ENCODE results near the gene PPP6R2. TPM values are rescaled to one million over a fixed set of nuclear protein-coding genes. Genes with fewer than 3 reads are reported as not detected.

The PPP6R2 gene
- total and polyA plus RNA-seq, 8 donors, result 21.1 to 70.4 (median 25.1) TPM

- DNase-seq (peak in 3 of 6 donors; percentile 16 to 69 (median 36)), FAIRE-seq (no peak), ATAC-seq (peak in 1 of 4 donors; percentile 1)
- TF ChIP-seq CTCF (IDR thresholded peaks at IDR 0.05), result no peak
- Histone ChIP-seq H3K4me3 (no peak overlapping the region), H3K36me3 (peaks cover 0 to 54% (median 8%) of the 10 kb centered on the region in 3 donors), H3K4me1 (no peaks in the 10 kb centered on the region), H3K9me3 (no peaks in the 10 kb centered on the region), H3K27ac (no peak overlapping the region), H3K27me3 (no peaks in the 10 kb centered on the region)
- WGBS, 2 donors, result 88 to 91% methylated on average over 15 of the region's 15 CpGs
- intact Hi-C loops (cut with DNase I), result no loop called here
Measured at GRCh38 chr22:50443197-50443596, 100.1 kb downstream of the PPP6R2 start.

GRCh38 chr22:50443801-50444625 lies 100.9 kb downstream of the PPP6R2 start:
- no peak overlapping the region for H3K4me3 ChIP-seq

GRCh38 chr22:50444663-50445062 lies 101.5 kb downstream of the PPP6R2 start:
- intact Hi-C loops (cut with DNase I), result no loop called here
- TF ChIP-seq CTCF (IDR thresholded peaks at IDR 0.05), result no peak
- ATAC-seq (peak in 3 of 4 donors; percentile 2 to 8 (median 5)), DNase-seq (peak in 3 of 6 donors; percentile 25 to 59 (median 29)), FAIRE-seq (no peak)
- H3K27ac ChIP-seq, result no peak overlapping the region
- WGBS, 2 donors, result 82 to 88% methylated on average over 5 of the region's 5 CpGs
- H3K4me3 ChIP-seq, result no peak overlapping the region
- H3K9me3 ChIP-seq, result no peaks in the 10 kb centered on the region
- H3K36me3 ChIP-seq, result peaks cover 0 to 53% (median 8%) of the 10 kb centered on the region in 3 donors
- no peaks in the 10 kb centered on the region for H3K27me3 ChIP-seq
- H3K4me1 ChIP-seq, result no peaks in the 10 kb centered on the region

More at GRCh38 chr22:50443801-50444625, 100.9 kb downstream of the PPP6R2 start:
- no peaks in the 10 kb centered on the region for H3K9me3 ChIP-seq
- peak in 3 of 4 donors; percentile 1 to 5 (median 4) for ATAC-seq
- peaks cover 0 to 54% (median 11%) of the 10 kb centered on the region in 3 donors for H3K36me3 ChIP-seq
- FAIRE-seq, result no peak
- no peaks in the 10 kb centered on the region for H3K27me3 ChIP-seq
- no peaks in the 10 kb centered on the region for H3K4me1 ChIP-seq
- no peak overlapping the region for H3K27ac ChIP-seq
- TF ChIP-seq CTCF (IDR thresholded peaks at IDR 0.05), result no peak
- intact Hi-C loops (cut with DNase I), result no loop called here
- 73 to 77% methylated on average over 27 to 28 of the region's 28 CpGs for WGBS, 2 donors
- DNase-seq, result peak in 3 of 6 donors; percentile 3 to 74 (median 39)

- intact Hi-C loops (cut with DNase I), result no loop called here
- H3K36me3 ChIP-seq, result peaks cover 0 to 48% (median 3%) of the 10 kb centered on the region in 3 donors
- WGBS, 2 donors, result 74% methylated on average over 30 of the region's 30 CpGs
- FAIRE-seq, result no peak
- H3K4me3 ChIP-seq, result no peak overlapping the region
- peak in 3 of 6 donors; percentile 22 to 66 (median 38) for DNase-seq
- no peaks in the 10 kb centered on the region for H3K9me3 ChIP-seq
- TF ChIP-seq CTCF (IDR thresholded peaks at IDR 0.05), result no peak
- no peak overlapping the region for H3K27ac ChIP-seq
- no peaks in the 10 kb centered on the region for H3K4me1 ChIP-seq
- no peak for ATAC-seq
- no peaks in the 10 kb centered on the region for H3K27me3 ChIP-seq
Measured at GRCh38 chr22:50445071-50445879, 102.1 kb downstream of the PPP6R2 start.

Measured in pancreas (tissue), 10 donors.